ENCODE results near the gene STK36.

DNA sequence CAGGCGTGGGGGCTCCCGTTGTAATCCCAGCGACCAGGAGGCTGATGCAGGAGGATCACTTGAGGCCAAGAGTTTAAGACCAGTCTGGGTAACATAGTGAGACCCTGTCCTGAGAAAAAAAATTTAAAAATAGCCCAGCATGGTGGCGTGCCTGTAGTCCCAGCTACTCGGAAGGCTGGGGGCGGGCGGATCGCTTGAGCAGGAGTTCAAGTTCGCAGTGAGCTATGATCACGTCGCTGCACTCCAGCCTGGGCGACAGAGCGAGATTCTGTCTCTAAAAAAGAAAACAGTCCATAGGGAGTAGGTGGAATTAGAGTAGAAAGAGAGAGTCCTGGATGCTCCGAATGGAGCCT, 38.4 kb downstream of the STK36 start:
- TF ChIP-seq TCF4 (CRISPR knock-in tag; IDR thresholded peaks at IDR 0.05; ENCODE audit: borderline replicate concordance) (no peak), ZC3H10 (CRISPR knock-in tag; IDR thresholded peaks at IDR 0.05) (no peak), ZFP30 (CRISPR knock-in tag; IDR thresholded peaks at IDR 0.05) (no peak), ARNTL (CRISPR knock-in tag; IDR thresholded peaks at IDR 0.05; ENCODE audit: borderline replicate concordance, low read depth) (no peak), SNAI2 (CRISPR knock-in tag; IDR thresholded peaks at IDR 0.05) (no peak), ZFP3 (CRISPR knock-in tag; IDR thresholded peaks at IDR 0.05) (no peak), ZNF70 (CRISPR knock-in tag; IDR thresholded peaks at IDR 0.05) (no peak), ESRRG (CRISPR knock-in tag; IDR thresholded peaks at IDR 0.05) (no peak), BACH2 (CRISPR knock-in tag; IDR thresholded peaks at IDR 0.05; ENCODE audit: borderline replicate concordance) (no peak), RARB (CRISPR knock-in tag; IDR thresholded peaks at IDR 0.05) (no peak)
- TF ChIP-seq, protein P1, sequence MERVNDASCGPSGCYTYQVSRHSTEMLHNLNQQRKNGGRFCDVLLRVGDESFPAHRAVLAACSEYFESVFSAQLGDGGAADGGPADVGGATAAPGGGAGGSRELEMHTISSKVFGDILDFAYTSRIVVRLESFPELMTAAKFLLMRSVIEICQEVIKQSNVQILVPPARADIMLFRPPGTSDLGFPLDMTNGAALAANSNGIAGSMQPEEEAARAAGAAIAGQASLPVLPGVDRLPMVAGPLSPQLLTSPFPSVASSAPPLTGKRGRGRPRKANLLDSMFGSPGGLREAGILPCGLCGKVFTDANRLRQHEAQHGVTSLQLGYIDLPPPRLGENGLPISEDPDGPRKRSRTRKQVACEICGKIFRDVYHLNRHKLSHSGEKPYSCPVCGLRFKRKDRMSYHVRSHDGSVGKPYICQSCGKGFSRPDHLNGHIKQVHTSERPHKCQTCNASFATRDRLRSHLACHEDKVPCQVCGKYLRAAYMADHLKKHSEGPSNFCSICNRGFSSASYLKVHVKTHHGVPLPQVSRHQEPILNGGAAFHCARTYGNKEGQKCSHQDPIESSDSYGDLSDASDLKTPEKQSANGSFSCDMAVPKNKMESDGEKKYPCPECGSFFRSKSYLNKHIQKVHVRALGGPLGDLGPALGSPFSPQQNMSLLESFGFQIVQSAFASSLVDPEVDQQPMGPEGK (CRISPR knock-in tag; IDR thresholded peaks at IDR 0.05; ENCODE audit: borderline replicate concordance), result no peak
- TF ChIP-seq, protein P2, sequence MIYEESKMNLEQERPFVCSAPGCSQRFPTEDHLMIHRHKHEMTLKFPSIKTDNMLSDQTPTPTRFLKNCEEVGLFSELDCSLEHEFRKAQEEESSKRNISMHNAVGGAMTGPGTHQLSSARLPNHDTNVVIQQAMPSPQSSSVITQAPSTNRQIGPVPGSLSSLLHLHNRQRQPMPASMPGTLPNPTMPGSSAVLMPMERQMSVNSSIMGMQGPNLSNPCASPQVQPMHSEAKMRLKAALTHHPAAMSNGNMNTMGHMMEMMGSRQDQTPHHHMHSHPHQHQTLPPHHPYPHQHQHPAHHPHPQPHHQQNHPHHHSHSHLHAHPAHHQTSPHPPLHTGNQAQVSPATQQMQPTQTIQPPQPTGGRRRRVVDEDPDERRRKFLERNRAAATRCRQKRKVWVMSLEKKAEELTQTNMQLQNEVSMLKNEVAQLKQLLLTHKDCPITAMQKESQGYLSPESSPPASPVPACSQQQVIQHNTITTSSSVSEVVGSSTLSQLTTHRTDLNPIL (CRISPR knock-in tag; IDR thresholded peaks at IDR 0.05; ENCODE audit: low read depth), result no peak
- TF ChIP-seq, protein P3, sequence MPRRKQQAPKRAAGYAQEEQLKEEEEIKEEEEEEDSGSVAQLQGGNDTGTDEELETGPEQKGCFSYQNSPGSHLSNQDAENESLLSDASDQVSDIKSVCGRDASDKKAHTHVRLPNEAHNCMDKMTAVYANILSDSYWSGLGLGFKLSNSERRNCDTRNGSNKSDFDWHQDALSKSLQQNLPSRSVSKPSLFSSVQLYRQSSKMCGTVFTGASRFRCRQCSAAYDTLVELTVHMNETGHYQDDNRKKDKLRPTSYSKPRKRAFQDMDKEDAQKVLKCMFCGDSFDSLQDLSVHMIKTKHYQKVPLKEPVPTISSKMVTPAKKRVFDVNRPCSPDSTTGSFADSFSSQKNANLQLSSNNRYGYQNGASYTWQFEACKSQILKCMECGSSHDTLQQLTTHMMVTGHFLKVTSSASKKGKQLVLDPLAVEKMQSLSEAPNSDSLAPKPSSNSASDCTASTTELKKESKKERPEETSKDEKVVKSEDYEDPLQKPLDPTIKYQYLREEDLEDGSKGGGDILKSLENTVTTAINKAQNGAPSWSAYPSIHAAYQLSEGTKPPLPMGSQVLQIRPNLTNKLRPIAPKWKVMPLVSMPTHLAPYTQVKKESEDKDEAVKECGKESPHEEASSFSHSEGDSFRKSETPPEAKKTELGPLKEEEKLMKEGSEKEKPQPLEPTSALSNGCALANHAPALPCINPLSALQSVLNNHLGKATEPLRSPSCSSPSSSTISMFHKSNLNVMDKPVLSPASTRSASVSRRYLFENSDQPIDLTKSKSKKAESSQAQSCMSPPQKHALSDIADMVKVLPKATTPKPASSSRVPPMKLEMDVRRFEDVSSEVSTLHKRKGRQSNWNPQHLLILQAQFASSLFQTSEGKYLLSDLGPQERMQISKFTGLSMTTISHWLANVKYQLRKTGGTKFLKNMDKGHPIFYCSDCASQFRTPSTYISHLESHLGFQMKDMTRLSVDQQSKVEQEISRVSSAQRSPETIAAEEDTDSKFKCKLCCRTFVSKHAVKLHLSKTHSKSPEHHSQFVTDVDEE (CRISPR knock-in tag; IDR thresholded peaks at IDR 0.05), result no peak
